Erythroblast (primary cell): ENCODE data around the gene IPCEF1.

Experiments used
- GATA1 ChIP-seq: IDR thresholded peaks from 2 replicates; pipeline ENCODE4 v1.6.1; 2011; ENCODE audit warnings: low read depth, mild to moderate bottlenecking, control low read depth, low read length, moderate library complexity
- POLR2A ChIP-seq: IDR thresholded peaks from 2 replicates; pipeline ENCODE4 v1.6.1; 2011; ENCODE audit warnings: mild to moderate bottlenecking, low read length

DNA sequence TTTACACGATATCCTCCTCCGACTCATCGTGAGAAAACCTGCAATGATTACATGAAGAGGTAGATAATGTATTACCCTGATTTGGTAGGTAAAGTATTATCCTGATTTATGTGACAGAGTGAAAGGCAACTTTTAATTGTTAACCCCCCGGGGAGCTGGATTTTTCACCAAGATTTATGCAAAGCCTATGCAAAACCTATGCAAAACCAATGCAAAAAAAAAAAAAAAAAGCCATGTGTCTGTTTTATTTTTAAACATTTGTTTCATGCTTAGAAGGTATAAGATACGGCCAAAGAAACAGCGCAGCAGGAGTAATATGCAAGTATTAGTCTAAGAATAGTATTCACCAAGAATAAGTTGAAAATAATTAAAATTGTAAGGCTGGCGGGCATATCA, 109.9 kb downstream of the IPCEF1 start:
- TF ChIP-seq POLR2A, result no peak
- no peak for TF ChIP-seq GATA1
